IMR-90 (cell line): ENCODE results near the gene MEIS1. TPM values are rescaled to one million over a fixed set of nuclear protein-coding genes. Genes with fewer than 3 reads are reported as not detected.

Experiments
- ATAC-seq: fragments of 200-7000 bp; cut with Tn5 transposase; 2 replicates; pipeline ENCODE4 v1.9.1; 2020; ENCODE audit warnings: low read depth, mild to moderate bottlenecking, moderate library complexity
- BruUV-seq: library from RNA; stranded (reverse); fragments of 400-500 nt; replicated peaks from 2 replicates; lab custom pipeline; 2021; lab: Mats Ljungman, UMichigan
- CTCF ChIA-PET: fragments of 300-600 bp; formaldehyde crosslinking; extraction: SDS; loops from one replicate; lab custom pipeline; 2021; ENCODE audit warnings: antibody characterized with exemption; lab: Yijun Ruan, JAX
- POLR2A ChIA-PET: fragments of 300-600 bp; sonication (Branson Sonifier 250); formaldehyde crosslinking; loops from one replicate; lab custom pipeline; 2022; ENCODE audit warnings: antibody characterized with exemption; ENCODE audit not compliant: unreplicated experiment; lab: Charles Lee
- DNase-seq: peaks from one replicate; pipeline ENCODE4 v3.0.0; 2013
- H2AFZ ChIP-seq: replicated peaks from 2 replicates; pipeline ENCODE3; 2013; ENCODE audit warnings: low read length, mild to moderate bottlenecking; ENCODE audit not compliant: poor library complexity
- H2AK5ac ChIP-seq: 2 replicates; pipeline ENCODE4 v1.6.1; 2013; ENCODE audit warnings: low read depth, low read length, inconsistent platforms
- H2AK9ac ChIP-seq: replicated peaks from 2 replicates; pipeline ENCODE3; 2013; ENCODE audit warnings: mild to moderate bottlenecking, low read depth, low read length, moderate library complexity; ENCODE audit not compliant: poor library complexity
- H2BK120ac ChIP-seq: 2 replicates; pipeline ENCODE4 v1.6.1; 2013; ENCODE audit warnings: low read depth, low read length, inconsistent platforms
- H2BK15ac ChIP-seq: 3 replicates; pipeline ENCODE4 v1.6.1; 2013; ENCODE audit warnings: low read depth, low read length, inconsistent platforms
- H2BK20ac ChIP-seq: 2 replicates; pipeline ENCODE4 v1.6.1; 2013; ENCODE audit warnings: low read depth, mild to moderate bottlenecking, inconsistent platforms, low read length, moderate library complexity
- H2BK5ac ChIP-seq: 2 replicates; pipeline ENCODE4 v1.6.1; 2013; ENCODE audit warnings: mild to moderate bottlenecking, low read depth, low read length, inconsistent platforms; ENCODE audit not compliant: poor library complexity, severe bottlenecking
- H3K14ac ChIP-seq: replicated peaks from 2 replicates; pipeline ENCODE4 v1.6.1; 2013; ENCODE audit warnings: low read depth, low read length, inconsistent platforms
- H3K18ac ChIP-seq: 2 replicates; pipeline ENCODE4 v1.6.1; 2013; ENCODE audit warnings: low read depth, low read length, control low read depth
- H3K23ac ChIP-seq: 2 replicates; pipeline ENCODE4 v1.6.1; 2013; ENCODE audit warnings: low read depth, low read length, inconsistent platforms
- H3K27ac ChIP-seq: 2 replicates; pipeline ENCODE4 v1.5.1; 2013; ENCODE audit warnings: mild to moderate bottlenecking, control low read depth, low read length; ENCODE audit not compliant: insufficient read depth
- H3K27me3 ChIP-seq: 2 replicates; pipeline ENCODE4 v1.6.1; 2013; ENCODE audit warnings: low read length; ENCODE audit not compliant: control insufficient read depth, insufficient read depth
- H3K36me3 ChIP-seq: 2 replicates; pipeline ENCODE4 v1.6.1; 2013; ENCODE audit warnings: low read length, mixed read lengths; ENCODE audit not compliant: control insufficient read depth, insufficient read depth
- H3K4ac ChIP-seq: 2 replicates; pipeline ENCODE4 v1.6.1; 2013; ENCODE audit warnings: low read depth, low read length, inconsistent platforms
- H3K4me1 ChIP-seq: 2 replicates; pipeline ENCODE4 v1.6.1; 2013; ENCODE audit warnings: low read length, mixed read lengths; ENCODE audit not compliant: control insufficient read depth, insufficient read depth
- H3K4me2 ChIP-seq: 2 replicates; pipeline ENCODE4 v1.6.1; 2013; ENCODE audit warnings: low read depth, mild to moderate bottlenecking, control low read depth, low read length, moderate library complexity
- H3K4me3 ChIP-seq: 2 replicates; pipeline ENCODE4 v1.5.1; 2013; ENCODE audit warnings: low read depth, mild to moderate bottlenecking, control low read depth, low read length, moderate library complexity; ENCODE audit not compliant: insufficient read depth
- H3K56ac ChIP-seq: 2 replicates; pipeline ENCODE4 v1.6.1; 2013; ENCODE audit warnings: low read length, inconsistent platforms; ENCODE audit not compliant: insufficient read depth; ENCODE audit errors: extremely low read depth
- H3K79me1 ChIP-seq, 2 experiments: 2 replicates each; pipeline ENCODE4 v1.6.1; 2013; ENCODE audit warnings: low read length in 2 of 2, inconsistent platforms in 1 of 2, low read depth in 1 of 2
- H3K9ac ChIP-seq: 2 replicates; pipeline ENCODE4 v1.6.1; 2013; ENCODE audit warnings: low read depth, low read length, control low read depth
- H3K9me1 ChIP-seq: 2 replicates; pipeline ENCODE4 v1.6.1; 2013; ENCODE audit warnings: low read length, inconsistent platforms; ENCODE audit not compliant: insufficient read depth
- H3K9me3 ChIP-seq: 2 replicates; pipeline ENCODE4 v1.6.1; 2013; ENCODE audit warnings: low read length; ENCODE audit not compliant: control insufficient read depth, insufficient read depth
- H4K20me1 ChIP-seq: 2 replicates; pipeline ENCODE4 v1.6.1; 2013; ENCODE audit warnings: low read length, inconsistent platforms; ENCODE audit not compliant: insufficient read depth
- H4K5ac ChIP-seq: 2 replicates; pipeline ENCODE4 v1.6.1; 2013; ENCODE audit warnings: mild to moderate bottlenecking, low read depth, low read length, control low read depth
- H4K8ac ChIP-seq, 2 experiments: 2 replicates each; pipeline ENCODE4 v1.6.1; 2013; ENCODE audit warnings: low read depth in 2 of 2, low read length in 2 of 2, control low read depth in 1 of 2, inconsistent platforms in 1 of 2
- H4K91ac ChIP-seq: 2 replicates; pipeline ENCODE4 v1.6.1; 2013; ENCODE audit warnings: low read depth, low read length, inconsistent platforms; ENCODE audit not compliant: insufficient read depth
- CEBPB ChIP-seq: IDR thresholded peaks from 2 replicates; pipeline ENCODE4 v1.6.1; 2012; ENCODE audit warnings: low read depth, low read length, improper control_type of control experiment
- CHD1 ChIP-seq: IDR thresholded peaks from 2 replicates; pipeline ENCODE4 v1.6.1; 2012; ENCODE audit warnings: low read depth, low read length, improper control_type of control experiment
- MAZ ChIP-seq: IDR thresholded peaks from 2 replicates; pipeline ENCODE4 v1.6.1; 2012; ENCODE audit warnings: low read depth, mild to moderate bottlenecking, low read length, improper control_type of control experiment, moderate library complexity, borderline replicate concordance
- POLR2A ChIP-seq: IDR thresholded peaks from 2 replicates; pipeline ENCODE4 v1.6.1; 2012; ENCODE audit warnings: mild to moderate bottlenecking, low read depth, low read length
- RCOR1 ChIP-seq: IDR thresholded peaks from 2 replicates; pipeline ENCODE4 v1.6.1; 2012; ENCODE audit warnings: mild to moderate bottlenecking, low read length, improper control_type of control experiment; ENCODE audit not compliant: insufficient replicate concordance
- RFX5 ChIP-seq: IDR thresholded peaks from 2 replicates; pipeline ENCODE4 v1.8.0; 2012; ENCODE audit warnings: low read depth, mild to moderate bottlenecking, low read length, moderate library complexity
- USF2 ChIP-seq: fragments of 150-350 bp; IDR thresholded peaks from 2 replicates; pipeline ENCODE4 v1.6.1; 2017; ENCODE audit warnings: mild to moderate bottlenecking, antibody characterized with exemption, low read length, low read depth
- WGBS, 2 experiments: methylation state at CpG; one replicate each; pipeline versions ENCODE4 v1.1.5 to v1.1.7; 2013; ENCODE audit warnings: missing lambda C conversion rate in 2 of 2; ENCODE audit not compliant: insufficient read length in 1 of 2; ENCODE audit errors: extremely low coverage in 2 of 2; 5-methylcytosine and 5-hydroxymethylcytosine counted together
- dilution Hi-C: fragments of 300-500 bp; cut with HindIII; formaldehyde crosslinking; loops from one replicate; pipeline ENCODE4 v1.14.3; 2018; ENCODE audit warnings: low sequenced_read_pairs; ENCODE audit not compliant: unreplicated experiment
- in situ Hi-C: fragments of 300-500 bp; cut with MboI; formaldehyde crosslinking; loops from 3 replicates; pipeline ENCODE4 v1.14.3; 2019; ENCODE audit warnings: low sequenced_read_pairs, inconsistent platforms, mixed read lengths
- intact Hi-C: fragments of 100-400 bp; cut with micrococcal nuclease; formaldehyde crosslinking; loops from 2 replicates; pipeline ENCODE4 v1.10.0; 2022
- polyA plus RNA-seq, 3 experiments: library from polyadenylated mRNA; depleted of rRNA; stranded (reverse); fragments of >200 nt; gene quantifications; 2 replicates each; pipeline ENCODE4 v1.2.3, GENCODE V29; 2012; ENCODE audit warnings: low replicate concordance in 1 of 3
- total RNA-seq: library from RNA; depleted of rRNA; stranded (reverse); fragments of >200 nt; gene quantifications from 2 replicates; pipeline ENCODE4 v1.2.3, GENCODE V29; 2012

The MEIS1 gene
- total and polyA plus RNA-seq, 2 of the 4 experiments (the other 2 are of a cell fraction) = 54.4 to 157 TPM

- H2BK20ac ChIP-seq = no peak overlapping the region
- POLR2A ChIA-PET = no interaction called here
Measured at GRCh38 chr2:66414896-66415295, 20.0 kb upstream of the MEIS1 start.

More at GRCh38 chr2:66414896-66415295, 20.0 kb upstream of the MEIS1 start:
- H3K4me2 ChIP-seq = no peak overlapping the region
- in situ Hi-C loops = loop anchor here (25.0 kb wide), 1 partner anchor 778 kb away; no protein-coding TSS in a partner anchor
- no peak overlapping the region for H3K9ac ChIP-seq
- H3K9me1 ChIP-seq = no peaks in the 10 kb centered on the region
- H2BK120ac ChIP-seq = no peak overlapping the region
- ATAC-seq (no peak), DNase-seq (no peak)
- no TSS peak for BruUV-seq
- H3K23ac ChIP-seq = no peak overlapping the region
- no peak overlapping the region for H3K4ac ChIP-seq
- no CpG with 5 or more reads among the region's 1 CpG for WGBS, 2 experiments
- H3K14ac ChIP-seq = no peak overlapping the region
- no peak overlapping the region for H4K91ac ChIP-seq
- no peaks in the 10 kb centered on the region for H3K79me1 ChIP-seq
- H2BK5ac ChIP-seq = no peak overlapping the region
- no peak overlapping the region for H2BK15ac ChIP-seq
- peaks cover 2% of the 10 kb centered on the region; the same call in 1 of the 2 replicates for H3K27me3 ChIP-seq
- intact Hi-C loops = no loop called here
- no peak overlapping the region for H2AK5ac ChIP-seq
- H3K56ac ChIP-seq = no peak overlapping the region
- H3K4me3 ChIP-seq = no peak overlapping the region
- CTCF ChIA-PET = no interaction called here
- H4K5ac ChIP-seq = no peak overlapping the region
- H4K8ac ChIP-seq = no peak overlapping the region
- no peaks in the 10 kb centered on the region for H3K36me3 ChIP-seq
- TF ChIP-seq CHD1 = no peak
- no peak for TF ChIP-seq RCOR1
- TF ChIP-seq MAZ = no peak
- no peak for TF ChIP-seq RFX5
- TF ChIP-seq POLR2A = no peak
- TF ChIP-seq CEBPB = no peak
- no peak for TF ChIP-seq USF2
- H4K20me1 ChIP-seq = no peaks in the 10 kb centered on the region
- no peaks in the 10 kb centered on the region for H3K4me1 ChIP-seq
- no peak overlapping the region for H2AK9ac ChIP-seq
- no peak overlapping the region for H3K18ac ChIP-seq
- H3K27ac ChIP-seq = no peak overlapping the region
- no peaks in the 10 kb centered on the region for H3K9me3 ChIP-seq
- no peak overlapping the region for H2AFZ ChIP-seq
- dilution Hi-C loops = no loop called here
